Activated CD8-positive, alpha-beta T cell treated with anti-CD3 and anti-CD28 coated beads, Interleukin-2, amount 10 ng/mL, durations not matched to agents 7 days and 5 days (primary cell): Measurements from ENCODE around the gene PREX1. TPM values are rescaled to one million over a fixed set of nuclear protein-coding genes. Genes with fewer than 3 reads are reported as not detected.

Experiments used
- ATAC-seq: fragments of 150-1000 bp; cut with Tn5 transposase; one replicate; pipeline ENCODE4 v1.10.0; 2021; ENCODE audit warnings: moderate library complexity
- CTCF ChIA-PET: fragments of 350-600 bp; sonication (Branson Sonifier 250); formaldehyde crosslinking; loops from one replicate; lab custom pipeline; 2021; ENCODE audit warnings: antibody characterized with exemption; lab: Charles Lee
- POLR2A ChIA-PET: fragments of 350-600 bp; sonication (Branson Sonifier 250); formaldehyde crosslinking; loops from one replicate; lab custom pipeline; 2021; ENCODE audit warnings: antibody characterized with exemption; lab: Charles Lee
- DNase-seq: peaks from one replicate; pipeline ENCODE4 v3.0.0-alpha.2; 2020
- H3K27ac Mint-ChIP-seq: one replicate; pipeline ENCODE4 v1.8.0; 2021; ENCODE audit warnings: mild to moderate bottlenecking, mixed read lengths
- H3K27me3 Mint-ChIP-seq: one replicate; pipeline ENCODE4 v1.8.0; 2021; ENCODE audit warnings: low read depth, mixed read lengths
- H3K36me3 Mint-ChIP-seq: one replicate; pipeline ENCODE4 v1.8.0; 2021; ENCODE audit warnings: low read depth, mixed read lengths
- H3K4me1 Mint-ChIP-seq: one replicate; pipeline ENCODE4 v1.8.0; 2021; ENCODE audit warnings: low read depth, mixed read lengths
- H3K4me3 Mint-ChIP-seq: one replicate; pipeline ENCODE4 v1.8.0; 2021; ENCODE audit warnings: mild to moderate bottlenecking, mixed read lengths
- H3K9me3 Mint-ChIP-seq: one replicate; pipeline ENCODE4 v1.8.0; 2022; ENCODE audit warnings: mixed read lengths; ENCODE audit not compliant: insufficient read depth
- total RNA-seq, 2 experiments: library from RNA; stranded (reverse); gene quantifications; one replicate each; pipeline ENCODE4 v1.2.3, GENCODE V29; 2021

The PREX1 gene
- total RNA-seq, 2 experiments from 2014 or later: 146 to 152 TPM

DNA sequence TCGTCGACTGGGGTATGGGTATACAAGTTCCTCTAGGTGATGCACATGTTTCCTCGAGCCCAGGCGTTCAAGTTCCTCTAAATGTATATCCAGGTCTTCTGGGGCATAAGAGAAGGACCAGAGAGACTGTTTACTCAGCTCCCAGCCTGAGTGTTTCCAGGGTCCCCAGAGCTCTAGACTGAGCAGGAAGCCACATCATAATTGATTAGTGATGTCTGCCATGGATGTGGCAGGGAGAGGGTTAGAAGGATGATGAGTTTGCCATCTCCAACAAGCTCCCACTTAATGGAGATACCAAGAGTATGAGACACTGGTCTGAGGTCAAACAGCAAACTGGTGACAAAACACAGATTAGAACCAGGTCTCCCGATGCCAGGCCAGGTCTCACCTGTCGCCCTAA is 74.8 kb downstream of the PREX1 start:
- POLR2A ChIA-PET: interaction anchor here (1.0 kb wide), 1 partner anchor 30 kb away, joined by 3 read pairs; no protein-coding TSS in a partner anchor

DNA sequence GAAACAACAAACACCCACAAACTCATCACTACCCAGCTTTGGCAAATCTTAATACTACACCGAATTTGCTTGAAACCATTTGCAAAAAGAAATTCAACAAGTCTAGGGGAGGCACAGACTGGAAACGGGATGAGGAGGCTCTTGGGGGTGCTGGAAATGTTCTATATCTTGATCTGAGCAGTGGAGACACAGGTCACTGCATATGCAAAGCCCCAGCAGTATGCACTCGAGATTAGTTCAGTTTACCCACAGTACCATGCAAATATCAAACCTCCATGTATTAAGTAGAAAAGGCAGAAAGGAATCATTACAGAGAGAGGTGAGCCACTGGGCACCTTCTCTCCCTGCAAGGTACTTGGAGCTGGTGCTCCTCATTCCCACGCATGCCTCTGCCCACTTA is 75.9 kb downstream of the PREX1 start:
- Mint-ChIP-seq H3K4me1 (peaks cover 85% of the 10 kb centered on the region), H3K4me3 (peak overlapping the region; percentile 42), H3K27me3 (no peaks in the 10 kb centered on the region), H3K9me3 (peaks cover 9% of the 10 kb centered on the region), H3K36me3 (peaks cover 81% of the 10 kb centered on the region), H3K27ac (peak overlapping the region; percentile 87)
- ATAC-seq (no peak), DNase-seq (no peak)
- POLR2A ChIA-PET: interaction anchor here (0.6 to 3.0 kb wide), 3 partner anchors 13 to 66 kb away, joined by 3 to 19 read pairs (median 3); no protein-coding TSS in a partner anchor
- CTCF ChIA-PET: interaction anchor here (0.7 to 2.3 kb wide), 7 partner anchors 12 to 153 kb away, joined by 3 to 11 read pairs (median 6); partner anchors contain the start of gene PREX1

More for the DNA sequence above, 74.8 kb downstream of the PREX1 start:
- no peak overlapping the region for H3K4me3 Mint-ChIP-seq
- H3K4me1 Mint-ChIP-seq: peaks cover 90% of the 10 kb centered on the region
- H3K27ac Mint-ChIP-seq: peak overlapping the region; percentile 87
- no peak for DNase-seq
- H3K36me3 Mint-ChIP-seq: peaks cover 88% of the 10 kb centered on the region
- H3K27me3 Mint-ChIP-seq: no peaks in the 10 kb centered on the region
- peaks cover 9% of the 10 kb centered on the region for H3K9me3 Mint-ChIP-seq
- CTCF ChIA-PET: no interaction called here
- no peak for ATAC-seq

GRCh38 chr20:48750941-48751635 is 76.7 kb downstream of the PREX1 start:
- peaks cover 78% of the 10 kb centered on the region for H3K4me1 Mint-ChIP-seq
- H3K27ac Mint-ChIP-seq: peak overlapping the region; percentile 87
- H3K9me3 Mint-ChIP-seq: peaks cover 9% of the 10 kb centered on the region
- CTCF ChIA-PET: interaction anchor here (0.7 to 2.3 kb wide), 9 partner anchors 9 to 153 kb away, joined by 3 to 11 read pairs (median 4); partner anchors contain the start of gene PREX1
- no peaks in the 10 kb centered on the region for H3K27me3 Mint-ChIP-seq
- ATAC-seq: peak; percentile 83
- peaks cover 78% of the 10 kb centered on the region for H3K36me3 Mint-ChIP-seq
- peak; percentile 70 for DNase-seq
- peak overlapping the region; percentile 42 for H3K4me3 Mint-ChIP-seq
- POLR2A ChIA-PET: interaction anchor here (0.6 to 3.0 kb wide), 5 partner anchors 9 to 67 kb away, joined by 3 to 19 read pairs (median 3); no protein-coding TSS in a partner anchor

DNA sequence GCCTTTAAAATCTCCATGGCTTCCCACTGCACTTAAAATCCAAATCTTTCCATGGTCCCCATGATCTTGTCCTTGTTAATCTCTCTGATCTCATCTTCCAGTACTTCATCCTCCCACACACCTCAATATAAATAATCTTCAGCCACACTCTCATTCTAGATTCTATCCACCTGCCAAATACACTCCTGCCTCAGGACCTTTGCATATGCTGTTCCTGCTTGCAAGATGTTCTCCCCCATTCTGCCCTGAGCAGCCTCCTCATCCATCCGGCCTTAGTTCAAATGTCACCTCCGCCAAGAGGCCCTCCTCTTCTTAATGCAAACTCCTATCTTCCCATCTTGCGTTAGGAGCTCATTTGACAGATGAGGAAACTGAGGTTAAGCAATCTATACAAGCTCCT is 77.4 kb downstream of the PREX1 start:
- Mint-ChIP-seq H3K4me1 (peaks cover 71% of the 10 kb centered on the region), H3K27ac (peak overlapping the region; percentile 51), H3K4me3 (no peak overlapping the region), H3K27me3 (no peaks in the 10 kb centered on the region), H3K9me3 (peaks cover 6% of the 10 kb centered on the region), H3K36me3 (peaks cover 75% of the 10 kb centered on the region)
- CTCF ChIA-PET: interaction anchor here (0.6 to 2.3 kb wide), 6 partner anchors 10 to 77 kb away, joined by 3 to 11 read pairs (median 6); partner anchors contain the start of gene PREX1
- no peak for ATAC-seq
- POLR2A ChIA-PET: interaction anchor here (0.7 to 3.0 kb wide), 2 partner anchors 11 to 31 kb away, joined by 3 to 19 read pairs; no protein-coding TSS in a partner anchor
- no peak for DNase-seq

DNA sequence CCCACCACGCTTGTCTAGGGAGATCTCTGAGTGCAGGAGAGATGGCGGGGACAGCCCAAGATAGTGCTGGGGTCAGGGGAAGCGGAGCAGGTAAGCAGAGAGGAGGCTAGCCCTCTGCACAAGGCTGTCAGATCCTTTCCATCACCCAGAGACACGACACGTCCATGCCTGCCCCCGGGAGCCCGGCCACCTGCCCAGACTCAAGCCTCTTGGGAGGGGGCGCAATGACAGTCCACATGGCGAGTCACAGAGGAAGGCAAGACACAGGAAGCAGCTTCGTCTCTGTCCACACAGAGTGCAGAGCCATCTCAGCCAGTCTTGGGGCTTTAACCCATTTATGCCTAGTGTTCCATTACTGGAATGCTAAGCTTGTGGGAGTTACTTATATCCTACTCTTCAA is 78.4 kb downstream of the PREX1 start:
- CTCF ChIA-PET: interaction anchor here (0.6 to 2.1 kb wide), 2 partner anchors 10 to 11 kb away, joined by 3 to 7 read pairs; no protein-coding TSS in a partner anchor
- Mint-ChIP-seq H3K4me1 (peaks cover 66% of the 10 kb centered on the region), H3K4me3 (no peak overlapping the region), H3K9me3 (no peaks in the 10 kb centered on the region), H3K27me3 (no peaks in the 10 kb centered on the region), H3K36me3 (peaks cover 74% of the 10 kb centered on the region), H3K27ac (peak overlapping the region; percentile 71)
- ATAC-seq (no peak), DNase-seq (no peak)
- POLR2A ChIA-PET: interaction anchor here (1.3 to 3.0 kb wide), 2 partner anchors 10 to 27 kb away, joined by 4 to 19 read pairs; no protein-coding TSS in a partner anchor

DNA sequence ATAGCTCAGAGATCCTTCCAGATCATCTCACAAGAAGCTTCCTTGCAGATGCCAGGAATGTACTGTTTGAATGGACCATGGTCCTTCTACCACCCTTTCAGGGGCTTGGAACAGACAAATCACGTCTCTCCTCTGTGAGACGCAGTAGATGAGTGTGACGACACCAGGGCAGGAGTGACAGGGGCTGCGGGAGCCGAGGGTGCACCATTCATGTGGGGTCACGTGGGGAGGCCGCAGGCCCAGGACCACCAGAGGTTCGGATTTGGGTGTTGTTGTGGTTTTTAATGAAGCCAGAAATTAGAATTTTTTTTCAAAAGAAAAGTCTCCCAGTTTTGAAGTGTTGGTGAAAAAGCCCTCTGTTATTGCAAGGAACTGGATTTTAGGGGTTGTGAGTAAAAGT is 79.2 kb downstream of the PREX1 start:
- Mint-ChIP-seq H3K4me3 (no peak overlapping the region), H3K9me3 (no peaks in the 10 kb centered on the region), H3K36me3 (peaks cover 77% of the 10 kb centered on the region), H3K27ac (peak overlapping the region; percentile 71), H3K4me1 (peaks cover 61% of the 10 kb centered on the region), H3K27me3 (no peaks in the 10 kb centered on the region)
- ChIA-PET POLR2A (interaction anchor here (1.3 kb wide), 1 partner anchor 26 kb away, joined by 4 read pairs; no protein-coding TSS in a partner anchor), CTCF (interaction anchor here (0.8 to 2.1 kb wide), 3 partner anchors 9 to 156 kb away, joined by 3 to 7 read pairs (median 3); no protein-coding TSS in a partner anchor)
- ATAC-seq: no peak
- no peak for DNase-seq

- peaks cover 77% of the 10 kb centered on the region for H3K36me3 Mint-ChIP-seq
- ChIA-PET POLR2A (no interaction called here), CTCF (interaction anchor here (0.8 to 2.1 kb wide), 3 partner anchors 8 to 156 kb away, joined by 3 to 7 read pairs (median 3); no protein-coding TSS in a partner anchor)
- no peak for ATAC-seq
- H3K27ac Mint-ChIP-seq: peak overlapping the region; percentile 71
- H3K4me1 Mint-ChIP-seq: peaks cover 60% of the 10 kb centered on the region
- H3K27me3 Mint-ChIP-seq: no peaks in the 10 kb centered on the region
- H3K4me3 Mint-ChIP-seq: no peak overlapping the region
- DNase-seq: no peak
- H3K9me3 Mint-ChIP-seq: no peaks in the 10 kb centered on the region
Measured at GRCh38 chr20:48747840-48748414, 79.9 kb downstream of the PREX1 start.

- Mint-ChIP-seq H3K36me3 (peaks cover 71% of the 10 kb centered on the region), H3K27ac (no peak overlapping the region), H3K4me3 (no peak overlapping the region), H3K27me3 (no peaks in the 10 kb centered on the region), H3K4me1 (peaks cover 49% of the 10 kb centered on the region), H3K9me3 (no peaks in the 10 kb centered on the region)
- DNase-seq (no peak), ATAC-seq (no peak)
- ChIA-PET CTCF (interaction anchor here (0.6 kb wide), 1 partner anchor 384 kb away, joined by 3 read pairs; no protein-coding TSS in a partner anchor), POLR2A (no interaction called here)
Measured at GRCh38 chr20:48745330-48745729, 82.5 kb downstream of the PREX1 start.

GRCh38 chr20:48744515-48744914 is 83.3 kb downstream of the PREX1 start:
- CTCF ChIA-PET: no interaction called here
- DNase-seq (no peak), ATAC-seq (no peak)
- H3K4me1 Mint-ChIP-seq: peaks cover 51% of the 10 kb centered on the region
- H3K27me3 Mint-ChIP-seq: no peaks in the 10 kb centered on the region
- H3K4me3 Mint-ChIP-seq: no peak overlapping the region
- H3K27ac Mint-ChIP-seq: no peak overlapping the region
- H3K9me3 Mint-ChIP-seq: no peaks in the 10 kb centered on the region
- POLR2A ChIA-PET: no interaction called here
- H3K36me3 Mint-ChIP-seq: peaks cover 73% of the 10 kb centered on the region

- no peak for DNase-seq
- no peak for ATAC-seq
- POLR2A ChIA-PET: no interaction called here
Measured at GRCh38 chr20:48743807-48744206, 84.0 kb downstream of the PREX1 start.

DNA sequence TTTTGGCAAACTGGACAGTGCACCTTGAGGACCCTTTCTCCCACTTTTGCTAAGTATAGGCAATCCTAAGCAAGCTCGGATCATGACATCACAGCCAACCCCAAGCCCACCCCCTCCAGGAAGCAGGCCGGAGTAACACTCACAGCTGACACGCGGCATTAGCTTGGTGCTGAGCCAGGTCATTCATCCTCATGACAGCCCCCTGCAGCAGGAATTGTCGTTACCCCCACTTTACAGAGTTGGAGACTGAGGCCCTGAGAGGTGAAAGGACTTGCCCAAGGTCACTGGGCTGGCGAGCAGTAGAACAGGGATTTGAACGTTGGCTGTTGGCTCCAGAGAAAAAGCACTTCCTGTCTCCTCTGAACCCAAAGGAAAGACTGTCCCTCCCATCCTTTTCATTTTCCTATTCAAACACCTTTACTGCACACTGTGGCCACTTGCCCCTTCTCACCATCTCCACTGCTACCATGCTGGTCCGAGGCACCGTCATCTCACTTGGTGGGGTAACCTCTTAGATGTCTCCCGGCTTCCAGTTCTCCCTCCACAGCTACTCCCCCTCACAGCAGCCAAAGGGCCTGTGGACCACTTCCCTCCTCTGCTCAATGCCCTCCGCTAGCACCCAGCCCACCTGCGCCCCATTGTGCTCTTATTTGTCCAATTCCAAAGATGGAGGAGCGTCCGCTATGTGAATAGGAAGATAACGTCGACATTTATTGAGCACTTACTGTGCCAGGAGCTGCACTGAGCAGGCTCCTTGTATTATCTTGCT is 84.7 kb downstream of the PREX1 start:
- DNase-seq (no peak), ATAC-seq (no peak)
- ChIA-PET CTCF (no interaction called here), POLR2A (interaction anchor here (0.6 kb wide), 1 partner anchor 26 kb away, joined by 3 read pairs; no protein-coding TSS in a partner anchor)
- H3K27ac Mint-ChIP-seq: peak overlapping the region; percentile 78
- H3K4me3 Mint-ChIP-seq: no peak overlapping the region
- H3K4me1 Mint-ChIP-seq: peaks cover 51% of the 10 kb centered on the region
- no peaks in the 10 kb centered on the region for H3K9me3 Mint-ChIP-seq
- H3K27me3 Mint-ChIP-seq: no peaks in the 10 kb centered on the region
- peaks cover 74% of the 10 kb centered on the region for H3K36me3 Mint-ChIP-seq

More at GRCh38 chr20:48743807-48744206, 84.0 kb downstream of the PREX1 start:
- H3K9me3 Mint-ChIP-seq: no peaks in the 10 kb centered on the region
- CTCF ChIA-PET: no interaction called here
- H3K27me3 Mint-ChIP-seq: no peaks in the 10 kb centered on the region
- peaks cover 51% of the 10 kb centered on the region for H3K4me1 Mint-ChIP-seq
- peaks cover 73% of the 10 kb centered on the region for H3K36me3 Mint-ChIP-seq
- no peak overlapping the region for H3K4me3 Mint-ChIP-seq
- H3K27ac Mint-ChIP-seq: no peak overlapping the region
